HG03039 (cell line): Measurements from ENCODE around the gene CCZ1.
"Not testable (repeated sequence)": the region's sequence is repeated elsewhere in the genome, so short reads cannot be mapped to it uniquely, and the experiment has no call there.

Experiments
- ATAC-seq: cut with Tn5 transposase; IDR thresholded peaks from one replicate; pipeline ENCODE4 v1.9.1; 2021; ENCODE audit warnings: mild to moderate bottlenecking, moderate library complexity; ENCODE audit not compliant: unreplicated experiment

The CCZ1 gene

DNA sequence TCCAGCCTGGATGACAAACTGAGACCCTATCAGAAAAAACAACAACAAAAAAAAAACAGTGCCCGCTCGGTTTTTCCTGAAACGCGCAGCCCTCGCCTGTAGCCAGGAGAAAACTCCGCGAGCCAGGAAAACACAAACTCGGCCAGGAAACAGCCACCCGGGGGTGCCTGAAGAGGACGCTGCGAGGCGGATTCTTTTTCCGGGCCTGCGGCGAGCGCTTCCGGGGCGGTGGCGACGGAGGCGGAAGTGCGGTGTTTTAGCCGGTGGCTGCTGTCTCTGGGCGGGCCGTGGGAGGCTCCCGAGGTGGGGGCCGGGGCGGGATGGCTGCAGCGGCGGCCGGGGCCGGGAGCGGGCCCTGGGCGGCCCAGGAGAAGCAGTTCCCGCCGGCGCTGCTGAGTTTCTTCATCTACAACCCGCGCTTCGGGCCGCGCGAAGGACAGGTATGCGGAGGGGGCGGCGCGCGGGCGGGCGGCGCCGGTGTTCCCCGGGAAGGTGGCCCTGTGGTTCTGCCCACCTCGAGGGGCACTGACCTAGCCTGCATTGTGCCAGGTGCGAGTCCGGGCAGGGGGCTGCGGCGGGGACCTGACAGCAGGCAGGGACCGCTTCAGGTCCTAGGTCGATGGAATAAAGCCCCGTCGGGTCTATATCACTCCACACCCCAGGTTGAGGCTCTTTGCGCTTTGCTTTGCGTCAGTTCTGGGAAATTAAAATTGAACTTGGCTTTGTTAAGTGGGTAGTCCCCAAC is at the start of gene CCZ1:
TSS of gene CCZ1 (plus strand) at position 254 of the 745 bp plus-strand sequence. CDS start at position 321, 67 bp downstream.
- ATAC-seq: peak; percentile 85

GRCh38 chr7:5850944-5851343 is 47.6 kb upstream of the CCZ1 start:
- no peak for ATAC-seq

- no peak for ATAC-seq
Observed at GRCh38 chr7:5854738-5855137, 43.8 kb upstream of the CCZ1 start.

DNA sequence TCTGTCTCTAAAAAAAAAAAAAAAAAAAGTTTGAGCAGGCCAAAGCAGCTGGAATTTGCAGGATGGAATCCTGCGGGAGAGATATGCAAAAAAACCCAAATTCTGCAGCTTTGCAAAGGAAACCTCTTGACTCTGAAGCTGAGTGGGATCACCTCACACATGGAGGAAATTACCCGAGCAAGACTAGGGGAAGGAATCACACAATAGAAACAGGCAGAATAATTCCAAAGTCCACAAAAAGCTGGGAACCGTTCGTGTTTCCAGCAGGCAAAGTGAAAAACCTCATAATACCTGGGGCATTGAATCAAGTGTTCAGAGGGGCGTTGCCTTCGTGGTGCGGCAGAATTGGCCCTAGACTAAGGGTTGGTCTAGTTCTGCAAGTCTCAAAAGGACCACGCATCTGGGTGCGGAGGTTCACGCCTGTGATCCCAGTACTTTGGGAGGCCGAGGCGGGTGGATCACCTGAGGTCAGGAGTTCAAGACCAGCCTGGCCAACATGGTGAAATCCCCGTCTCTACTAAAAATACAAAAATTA is 41.4 kb upstream of the CCZ1 start:
- ATAC-seq: not testable (repeated sequence)

GRCh38 chr7:5858494-5858893 is 40.0 kb upstream of the CCZ1 start:
- not testable (repeated sequence) for ATAC-seq

DNA sequence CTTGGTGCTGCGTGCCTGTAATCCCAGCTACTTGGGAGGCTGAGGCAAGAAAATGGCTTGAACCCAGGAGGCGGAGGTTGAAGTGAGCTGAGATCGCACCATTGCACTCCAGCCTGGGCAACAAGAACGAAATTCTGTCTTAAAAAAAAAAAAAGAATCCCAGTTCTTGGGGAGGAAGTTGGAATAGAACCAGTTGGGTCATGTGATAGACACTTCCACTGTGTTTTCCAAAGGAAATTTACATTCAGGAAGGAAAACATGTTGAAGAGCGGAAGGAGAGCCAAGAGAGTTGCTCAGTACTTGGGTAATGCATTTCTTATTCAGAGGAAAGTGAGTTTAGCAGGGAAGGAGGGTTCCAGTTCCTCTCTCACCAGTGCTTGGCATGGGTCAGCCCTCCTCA is 37.3 kb upstream of the CCZ1 start:
- not testable (repeated sequence) for ATAC-seq

DNA sequence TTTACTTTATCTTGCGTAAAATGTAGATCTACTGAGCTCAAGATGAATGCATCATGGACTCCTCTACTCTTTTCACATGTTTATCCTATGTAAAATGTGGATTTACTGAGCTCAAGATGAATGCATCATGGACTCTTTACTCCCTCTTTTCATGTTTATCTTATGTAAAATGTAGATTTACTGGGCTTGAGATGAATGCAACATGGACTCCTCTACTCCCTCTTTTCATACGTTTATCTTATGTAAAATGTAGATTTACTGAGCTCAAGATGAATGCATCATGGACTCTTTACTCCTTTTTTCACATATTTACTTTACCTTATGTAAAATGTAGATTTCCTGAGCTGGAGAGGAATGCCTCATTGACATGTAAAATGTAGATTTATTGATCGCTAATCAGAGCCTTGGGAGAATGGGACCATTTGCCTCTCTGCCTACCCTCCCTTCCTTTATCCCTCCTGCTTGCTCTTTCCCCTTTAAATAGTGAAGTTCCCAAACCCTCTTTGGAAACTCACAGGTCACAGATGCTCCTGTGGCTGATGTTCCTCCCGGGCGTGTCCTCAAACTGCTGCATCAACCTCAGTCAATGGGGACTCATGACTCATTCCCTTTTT is 35.7 kb upstream of the CCZ1 start:
- not testable (repeated sequence) for ATAC-seq

GRCh38 chr7:5865279-5865931 is 33.1 kb upstream of the CCZ1 start:
- ATAC-seq: not testable (repeated sequence)

GRCh38 chr7:5867060-5867459 is 31.5 kb upstream of the CCZ1 start:
- no peak for ATAC-seq

DNA sequence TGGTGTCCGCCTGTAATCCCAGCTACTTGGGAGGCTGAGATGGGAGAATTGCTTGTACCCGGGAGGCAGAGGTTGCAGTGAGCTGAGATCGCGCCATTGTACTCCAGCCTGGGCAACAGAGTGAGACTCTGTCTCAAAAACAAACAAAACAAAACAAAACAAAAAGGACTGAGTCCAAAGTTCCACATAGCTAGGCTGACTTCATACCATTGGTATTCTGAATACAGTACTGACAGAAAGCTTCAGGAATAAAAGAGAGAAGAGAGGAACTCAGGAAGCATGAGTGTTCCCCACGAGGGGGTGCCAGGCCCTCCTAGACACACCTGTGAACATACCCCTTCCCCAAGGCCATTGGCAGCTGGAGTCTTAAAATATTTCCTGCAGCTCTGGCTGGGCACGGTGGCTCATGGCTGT is 29.6 kb upstream of the CCZ1 start:
- ATAC-seq: not testable (repeated sequence)

GRCh38 chr7:5869691-5870090 is 28.8 kb upstream of the CCZ1 start:
- no peak for ATAC-seq

DNA sequence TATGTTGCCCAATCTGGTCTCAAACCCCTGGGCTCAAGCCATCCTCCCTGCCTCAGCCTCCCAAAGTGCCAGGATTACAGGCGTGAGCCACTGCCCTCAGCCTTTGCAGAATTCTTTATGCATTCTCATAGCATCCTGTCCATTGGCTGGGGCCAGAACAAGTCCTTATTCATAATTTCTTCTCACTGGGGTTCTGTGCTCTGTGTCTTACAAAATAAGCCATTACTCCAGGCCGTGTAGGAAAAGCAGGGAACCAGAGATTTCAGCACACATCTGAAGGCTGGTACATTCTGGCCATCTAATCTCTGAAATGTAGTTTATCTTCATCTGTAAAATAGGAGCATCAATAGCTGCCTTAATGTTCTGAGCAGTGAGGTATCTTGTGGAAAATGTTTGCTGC is 28.2 kb upstream of the CCZ1 start:
- ATAC-seq: no peak

- ATAC-seq: no peak
Observed at GRCh38 chr7:5872326-5872725, 26.2 kb upstream of the CCZ1 start.

DNA sequence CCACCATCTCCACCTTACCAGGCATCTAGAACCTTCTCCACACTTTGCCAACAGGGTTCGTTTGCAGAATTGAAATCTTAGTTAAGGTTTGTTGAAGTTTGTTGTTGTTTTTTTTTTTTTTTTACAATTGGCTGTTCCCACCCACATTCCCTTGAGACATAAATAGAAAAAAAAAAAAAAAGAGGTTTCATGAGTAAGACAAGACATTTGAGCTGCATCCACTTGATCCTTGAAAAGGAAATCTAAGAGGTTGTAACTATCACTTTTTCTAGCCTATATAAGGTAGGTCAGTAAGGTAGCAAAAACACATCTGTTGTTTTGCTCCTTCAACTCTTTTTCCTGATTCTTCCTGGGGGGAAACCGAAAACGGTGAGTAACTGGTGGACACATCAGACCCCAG is 18.9 kb upstream of the CCZ1 start:
- not testable (repeated sequence) for ATAC-seq

GRCh38 chr7:5880106-5880505 is 18.4 kb upstream of the CCZ1 start:
- not testable (repeated sequence) for ATAC-seq

- ATAC-seq: not testable (repeated sequence)
Observed at GRCh38 chr7:5884431-5884830, 14.1 kb upstream of the CCZ1 start.

GRCh38 chr7:5888021-5888420 is 10.5 kb upstream of the CCZ1 start:
- not testable (repeated sequence) for ATAC-seq

DNA sequence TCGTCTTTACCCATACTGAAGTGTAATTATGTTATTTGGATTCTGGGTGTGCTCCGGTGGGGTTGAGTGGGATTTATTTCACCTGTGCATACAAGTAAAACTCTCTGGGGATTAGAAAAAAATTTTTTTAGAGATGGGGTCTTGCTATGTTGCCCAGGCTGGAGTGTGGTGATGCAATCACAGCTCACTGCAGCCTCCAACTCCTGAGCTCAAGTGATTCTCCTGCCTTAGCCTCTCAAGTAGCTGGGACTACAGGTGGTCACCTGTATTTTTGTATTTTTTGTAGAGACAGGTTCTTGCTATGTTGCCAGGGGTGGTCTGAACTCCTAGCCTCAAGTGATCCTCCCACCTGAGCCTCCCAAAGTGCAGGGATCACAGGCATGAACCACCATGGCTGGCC is 8.3 kb upstream of the CCZ1 start:
- not testable (repeated sequence) for ATAC-seq

- no peak for ATAC-seq
Observed at GRCh38 chr7:5892498-5892897, 6.0 kb upstream of the CCZ1 start.

- ATAC-seq: not testable (repeated sequence)
Observed at GRCh38 chr7:5897369-5897919, 1.1 kb upstream of the CCZ1 start.

- not testable (repeated sequence) for ATAC-seq
Observed at GRCh38 chr7:5903002-5903401, 4.5 kb downstream of the CCZ1 start.
